ENCODE measurements around the gene ESM1.

The ESM1 gene

DNA sequence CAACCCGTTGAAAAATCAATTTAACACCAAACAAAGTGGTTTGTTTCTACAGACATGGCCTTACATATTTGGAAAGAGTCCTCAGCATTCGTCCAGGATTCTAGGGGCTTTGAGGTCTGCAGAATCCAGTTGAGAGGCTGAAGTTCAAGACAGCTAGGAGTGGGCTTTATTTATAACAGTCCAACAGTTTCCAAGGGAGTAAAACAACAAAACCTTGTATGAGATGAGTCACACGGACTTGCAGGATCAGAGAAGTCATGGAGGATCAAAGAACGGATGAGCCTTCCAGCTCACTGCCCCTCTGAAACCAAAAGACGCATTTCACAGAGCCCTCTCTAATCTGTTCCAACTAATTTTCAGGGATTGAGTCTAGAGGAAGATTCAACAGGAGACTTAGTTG is 11.1 kb upstream of the ESM1 start:
- peak; percentile 66 for DNase-seq (ENCODE audit: low read depth)
- TF ChIP-seq, protein P1, sequence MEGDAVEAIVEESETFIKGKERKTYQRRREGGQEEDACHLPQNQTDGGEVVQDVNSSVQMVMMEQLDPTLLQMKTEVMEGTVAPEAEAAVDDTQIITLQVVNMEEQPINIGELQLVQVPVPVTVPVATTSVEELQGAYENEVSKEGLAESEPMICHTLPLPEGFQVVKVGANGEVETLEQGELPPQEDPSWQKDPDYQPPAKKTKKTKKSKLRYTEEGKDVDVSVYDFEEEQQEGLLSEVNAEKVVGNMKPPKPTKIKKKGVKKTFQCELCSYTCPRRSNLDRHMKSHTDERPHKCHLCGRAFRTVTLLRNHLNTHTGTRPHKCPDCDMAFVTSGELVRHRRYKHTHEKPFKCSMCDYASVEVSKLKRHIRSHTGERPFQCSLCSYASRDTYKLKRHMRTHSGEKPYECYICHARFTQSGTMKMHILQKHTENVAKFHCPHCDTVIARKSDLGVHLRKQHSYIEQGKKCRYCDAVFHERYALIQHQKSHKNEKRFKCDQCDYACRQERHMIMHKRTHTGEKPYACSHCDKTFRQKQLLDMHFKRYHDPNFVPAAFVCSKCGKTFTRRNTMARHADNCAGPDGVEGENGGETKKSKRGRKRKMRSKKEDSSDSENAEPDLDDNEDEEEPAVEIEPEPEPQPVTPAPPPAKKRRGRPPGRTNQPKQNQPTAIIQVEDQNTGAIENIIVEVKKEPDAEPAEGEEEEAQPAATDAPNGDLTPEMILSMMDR (conservative IDR thresholded peaks at IDR 0.05; ENCODE audit: control insufficient read depth, insufficient read depth, low read depth, low read length), result no peak
- no peak overlapping the region for H3K4me3 ChIP-seq (ENCODE audit: control insufficient read depth, low read depth, low read length)

DNA sequence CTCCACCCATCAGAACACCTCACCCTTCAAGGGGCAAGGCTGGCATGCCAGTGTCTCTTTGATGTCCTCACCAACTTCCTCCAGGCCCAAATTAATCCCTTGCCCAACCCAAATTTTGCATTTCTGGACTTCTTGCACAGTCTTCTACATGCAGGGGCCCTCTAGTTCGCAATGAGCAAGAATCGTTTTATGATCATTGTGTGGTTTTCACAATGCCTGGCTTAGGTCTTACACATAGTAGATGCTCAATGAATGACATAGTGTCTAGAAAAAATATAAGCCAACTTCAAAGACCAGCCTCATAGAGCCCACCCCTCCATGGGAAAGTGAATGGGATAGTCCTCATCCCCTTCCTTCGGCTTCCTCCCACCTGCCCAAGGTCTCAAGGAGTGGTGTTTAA is 9.8 kb upstream of the ESM1 start:
- TF ChIP-seq, protein P1 (conservative IDR thresholded peaks at IDR 0.05; ENCODE audit: control insufficient read depth, insufficient read depth, low read depth, low read length), result no peak
- no peak for DNase-seq (ENCODE audit: low read depth)
- no peak overlapping the region for H3K4me3 ChIP-seq (ENCODE audit: control insufficient read depth, low read depth, low read length)

DNA sequence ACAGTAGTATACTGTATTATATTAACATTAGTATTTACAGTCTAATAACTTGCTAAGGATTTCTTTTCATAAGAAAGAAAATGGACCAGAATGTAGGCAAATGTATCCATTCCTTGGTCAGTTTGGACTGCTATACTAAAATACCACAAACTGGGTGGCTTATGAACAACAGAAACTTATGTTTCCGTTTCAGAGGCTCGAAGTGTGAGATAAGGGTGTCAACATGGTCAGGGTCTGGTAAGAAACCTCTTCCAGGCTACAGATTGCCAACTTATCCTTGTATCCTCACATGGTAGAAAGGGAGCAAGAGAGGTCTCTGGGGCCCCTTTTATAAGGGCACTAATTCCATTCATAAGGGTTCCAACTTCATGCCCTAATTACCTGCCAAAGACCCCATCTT is 9.2 kb upstream of the ESM1 start:
- no peak overlapping the region for H3K4me3 ChIP-seq (ENCODE audit: control insufficient read depth, low read depth, low read length)
- no peak for DNase-seq (ENCODE audit: low read depth)
- TF ChIP-seq, protein P1 (conservative IDR thresholded peaks at IDR 0.05; ENCODE audit: control insufficient read depth, insufficient read depth, low read depth, low read length), result no peak

DNA sequence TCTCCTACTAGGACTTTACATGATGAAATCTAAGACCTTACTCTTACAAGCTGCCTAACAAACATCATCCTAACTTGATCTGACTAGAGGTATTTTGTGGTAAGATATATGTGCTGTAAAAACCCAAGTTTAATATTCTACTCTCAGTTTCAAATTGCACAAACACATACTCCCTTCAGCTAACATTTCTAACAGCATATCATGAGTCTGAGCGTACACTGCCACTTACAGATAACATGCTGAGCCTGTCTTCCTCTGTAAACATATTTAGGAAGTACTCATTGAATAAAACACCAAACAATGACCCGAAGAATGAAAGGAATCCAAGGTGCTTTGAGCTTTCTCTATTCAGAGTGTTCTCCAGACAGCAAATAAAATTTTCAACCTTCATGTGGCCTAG is 7.9 kb upstream of the ESM1 start:
- TF ChIP-seq, protein P1 (conservative IDR thresholded peaks at IDR 0.05; ENCODE audit: control insufficient read depth, insufficient read depth, low read depth, low read length), result no peak
- no peak for DNase-seq (ENCODE audit: low read depth)
- H3K4me3 ChIP-seq (ENCODE audit: control insufficient read depth, low read depth, low read length), result no peak overlapping the region

DNA sequence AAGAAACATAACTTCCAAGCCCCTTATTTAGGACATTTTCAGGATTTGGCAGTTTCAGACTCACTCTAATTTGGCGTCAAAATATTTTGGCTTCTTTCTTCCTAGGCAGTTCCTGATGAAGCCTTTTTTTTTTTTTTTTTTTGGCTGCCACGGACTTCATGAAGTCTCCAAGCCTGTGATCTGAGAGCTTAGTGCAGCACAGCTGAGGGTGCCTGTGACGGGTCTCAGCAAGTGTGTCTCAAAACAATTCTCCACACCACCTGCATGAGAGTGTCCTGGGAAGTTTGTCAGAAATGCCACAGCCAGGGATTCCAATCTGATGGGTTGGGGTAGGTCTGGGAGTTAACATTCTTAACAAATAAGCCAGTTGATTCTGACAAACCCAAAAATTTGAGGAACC is 6.0 kb upstream of the ESM1 start:
- DNase-seq (ENCODE audit: low read depth), result no peak
- H3K4me3 ChIP-seq (ENCODE audit: control insufficient read depth, low read depth, low read length), result no peak overlapping the region
- TF ChIP-seq, protein P1 (conservative IDR thresholded peaks at IDR 0.05; ENCODE audit: control insufficient read depth, insufficient read depth, low read depth, low read length), result no peak

DNA sequence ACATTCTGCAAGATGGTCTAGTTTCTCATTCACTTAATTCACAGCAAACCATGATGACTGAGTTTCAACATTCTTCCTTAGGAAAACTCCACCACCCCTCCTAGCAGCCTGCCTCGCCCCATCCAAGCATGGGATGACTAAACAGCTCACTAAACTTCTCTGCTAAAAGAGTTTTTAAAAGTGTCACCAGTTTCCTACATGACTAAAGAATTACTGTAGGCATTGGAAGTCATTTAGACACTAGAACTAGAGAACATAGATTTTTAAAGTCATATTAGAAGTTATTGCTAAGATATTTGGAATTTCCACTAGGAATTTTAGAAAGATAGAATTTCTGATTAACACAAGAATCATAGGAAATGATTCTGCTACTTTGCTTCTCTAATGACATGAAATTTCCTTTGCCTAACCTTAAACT is 5.5 kb upstream of the ESM1 start:
- peak; percentile 65 for DNase-seq (ENCODE audit: low read depth)
- no peak overlapping the region for H3K4me3 ChIP-seq (ENCODE audit: control insufficient read depth, low read depth, low read length)
- TF ChIP-seq, protein P1 (conservative IDR thresholded peaks at IDR 0.05; ENCODE audit: control insufficient read depth, insufficient read depth, low read depth, low read length), result no peak

DNA sequence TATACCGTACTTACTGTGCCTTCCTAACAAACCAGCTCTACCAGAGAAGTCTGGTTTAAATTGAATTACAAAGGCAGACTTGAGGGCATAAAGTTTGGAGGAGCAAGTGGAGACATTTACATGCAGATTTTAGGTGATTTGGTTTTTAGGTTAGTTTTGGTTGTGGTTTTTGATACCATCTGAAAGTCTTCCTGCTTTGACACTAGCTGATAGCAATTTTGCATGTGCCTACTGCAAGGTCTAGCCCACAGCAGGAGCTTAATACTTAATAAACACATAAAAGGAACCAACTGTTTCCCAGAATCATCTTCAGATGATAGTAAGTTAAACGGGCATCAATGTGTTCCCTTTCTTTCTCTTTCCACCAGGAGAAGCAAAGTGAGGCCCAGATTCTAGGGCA is 3.4 kb upstream of the ESM1 start:
- TF ChIP-seq, protein P1 (conservative IDR thresholded peaks at IDR 0.05; ENCODE audit: control insufficient read depth, insufficient read depth, low read depth, low read length), result no peak
- DNase-seq (ENCODE audit: low read depth), result no peak
- H3K4me3 ChIP-seq (ENCODE audit: control insufficient read depth, low read depth, low read length), result no peak overlapping the region
